ENCODE results near the gene RAPH1.
A peak's percentile ranks its signal among the peaks of the same experiment; 100 is the strongest.
"Not testable (repeated sequence)": the region's sequence is repeated elsewhere in the genome, so short reads cannot be mapped to it uniquely, and the experiment has no call there.

The RAPH1 gene

DNA sequence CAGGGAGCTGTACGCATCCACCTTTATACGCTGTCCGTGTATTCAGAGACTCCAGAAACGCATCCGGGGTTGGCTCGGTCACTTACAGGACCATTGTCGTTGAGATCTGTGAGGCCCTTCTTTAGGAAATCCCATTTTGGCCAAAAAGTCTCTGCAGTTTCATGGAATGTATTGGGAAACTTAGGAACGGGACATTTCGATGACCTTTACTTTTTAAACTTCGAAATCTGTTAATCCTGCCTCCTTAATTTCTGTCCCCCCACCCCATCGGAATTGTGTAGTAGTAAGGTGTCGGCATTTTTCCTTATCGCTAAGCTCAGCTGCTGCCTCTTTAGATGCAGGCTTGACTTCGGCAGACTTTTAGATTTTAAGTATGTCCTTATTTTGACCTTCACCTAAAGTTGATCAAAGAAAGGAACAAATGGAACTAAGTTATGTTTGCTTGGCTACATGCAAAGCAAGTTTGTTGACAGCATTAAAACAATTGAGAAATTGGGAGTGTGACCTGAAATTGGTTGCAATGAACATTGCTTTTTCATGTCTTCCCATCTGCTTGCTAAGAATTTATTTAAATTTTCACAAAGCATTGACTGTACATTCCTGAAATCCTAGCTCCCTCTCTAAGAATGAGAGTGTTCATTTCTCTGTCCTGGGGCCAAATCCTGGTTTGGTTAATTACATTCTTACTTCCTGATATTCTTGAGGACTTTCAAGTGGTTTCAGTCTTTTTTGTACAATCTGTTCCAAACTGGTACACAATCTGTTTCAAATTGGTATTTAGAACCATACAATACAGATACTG lies 884 bp upstream of the RAPH1 start:
- TF ChIP-seq FOXP2 (optimal IDR thresholded peaks at IDR 0.05; ENCODE audit: control extremely low read depth, extremely low read length, insufficient read depth) (no peak), EZH2 (IDR thresholded peaks at IDR 0.05) (no peak), POLR2AphosphoS5 (IDR thresholded peaks at IDR 0.05; ENCODE audit: borderline replicate concordance, low read depth, low read length) (no peak; the same call in 1 of the 2 replicates)
- Histone ChIP-seq H3K4me3 (peak overlapping the region; percentile 90), H3K9me3 (ENCODE audit: low read depth, low read length) (no peaks in the 10 kb centered on the region), H3K9ac (ENCODE audit: insufficient read length) (peak overlapping the region; percentile 46), H3K36me3 (ENCODE audit: insufficient read depth, low read length) (no peaks in the 10 kb centered on the region), H3K27ac (peak overlapping the region; percentile 26; the same call in 1 of the 2 replicates)
- DNase-seq (ENCODE audit: low read depth, low spot score): peak; percentile 79

DNA sequence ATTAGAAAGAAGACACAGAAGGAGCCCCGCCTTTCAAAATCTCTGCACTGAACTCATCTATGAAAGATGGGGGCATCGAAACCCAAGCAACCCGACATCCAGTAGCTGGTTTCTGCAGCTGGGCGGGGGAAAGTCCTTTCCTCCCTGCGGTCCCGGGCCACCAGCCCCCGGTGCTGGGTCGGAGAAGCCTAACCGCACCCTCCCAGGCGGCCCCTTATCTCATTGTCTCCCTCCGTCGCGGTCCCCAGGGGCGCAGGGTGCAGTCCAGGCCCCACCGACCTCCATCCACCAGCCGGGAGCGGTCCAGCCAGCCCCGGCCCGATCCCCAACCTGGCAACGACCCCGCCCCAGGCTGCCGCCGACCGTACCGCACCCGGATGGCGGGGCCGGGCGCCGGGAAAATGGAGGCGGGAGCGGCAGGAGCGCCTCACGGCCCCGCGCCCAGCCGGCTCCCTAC lies 452 bp downstream of the RAPH1 start:
- TF ChIP-seq POLR2AphosphoS5 (IDR thresholded peaks at IDR 0.05; ENCODE audit: borderline replicate concordance, low read depth, low read length) (no peak), FOXP2 (optimal IDR thresholded peaks at IDR 0.05; ENCODE audit: control extremely low read depth, extremely low read length, insufficient read depth) (no peak), EZH2 (IDR thresholded peaks at IDR 0.05) (no peak)
- Histone ChIP-seq H3K9me3 (ENCODE audit: low read depth, low read length) (no peaks in the 10 kb centered on the region), H3K4me3 (peak overlapping the region; percentile 90), H3K36me3 (ENCODE audit: insufficient read depth, low read length) (no peaks in the 10 kb centered on the region), H3K27ac (no peak overlapping the region), H3K9ac (ENCODE audit: insufficient read length) (peak overlapping the region; percentile 81)
- DNase-seq (ENCODE audit: low read depth, low spot score): no peak

DNA sequence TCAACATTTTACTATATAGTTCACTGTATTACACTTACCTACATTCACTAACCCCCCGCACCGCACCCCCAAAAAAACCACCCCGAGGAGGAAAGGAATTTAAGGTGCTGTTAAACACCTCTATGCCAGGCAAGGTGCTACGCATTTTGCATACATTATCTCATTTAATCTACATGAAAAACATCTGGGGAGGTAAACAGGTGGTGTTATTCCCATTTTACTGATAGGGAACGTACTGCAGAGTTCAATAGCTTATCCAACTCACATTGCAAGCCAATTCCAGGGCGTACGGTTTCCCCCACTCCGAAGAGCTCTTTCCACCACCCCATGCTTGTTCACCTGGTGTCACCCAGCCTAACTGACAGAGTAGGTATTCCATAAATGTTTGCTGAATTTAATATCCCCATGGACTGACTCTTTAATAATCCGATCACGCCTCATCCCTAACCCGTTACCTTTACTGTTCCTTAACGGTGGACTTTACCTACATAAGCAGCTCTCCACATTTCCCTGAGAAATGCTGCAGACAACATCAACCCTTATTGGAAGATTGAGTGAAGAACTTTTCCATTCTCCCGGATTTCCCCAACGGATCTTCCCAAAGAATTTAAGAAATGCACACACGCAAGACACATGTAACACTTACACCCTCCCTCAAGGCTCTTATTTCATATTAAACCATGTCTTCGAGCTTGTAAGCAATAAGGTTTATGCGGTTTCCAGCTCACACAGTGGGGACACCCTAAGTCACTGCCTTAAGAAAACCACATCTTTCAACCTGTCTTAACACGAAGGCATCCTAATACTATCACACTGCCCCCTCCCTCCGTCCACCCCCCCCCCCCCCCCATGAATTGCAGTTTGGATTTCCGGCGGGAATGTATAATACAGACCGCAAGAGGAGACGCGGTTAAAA lies 1.2 kb downstream of the RAPH1 start:
- Histone ChIP-seq H3K9me3 (ENCODE audit: low read depth, low read length) (no peaks in the 10 kb centered on the region), H3K9ac (ENCODE audit: insufficient read length) (peak overlapping the region; percentile 59), H3K4me3 (peak overlapping the region; percentile 90), H3K36me3 (ENCODE audit: insufficient read depth, low read length) (no peaks in the 10 kb centered on the region), H3K27ac (no peak overlapping the region)
- no peak for DNase-seq (ENCODE audit: low read depth, low spot score)
- TF ChIP-seq FOXP2 (optimal IDR thresholded peaks at IDR 0.05; ENCODE audit: control extremely low read depth, extremely low read length, insufficient read depth) (no peak), EZH2 (IDR thresholded peaks at IDR 0.05) (no peak), POLR2AphosphoS5 (IDR thresholded peaks at IDR 0.05; ENCODE audit: borderline replicate concordance, low read depth, low read length) (no peak)

DNA sequence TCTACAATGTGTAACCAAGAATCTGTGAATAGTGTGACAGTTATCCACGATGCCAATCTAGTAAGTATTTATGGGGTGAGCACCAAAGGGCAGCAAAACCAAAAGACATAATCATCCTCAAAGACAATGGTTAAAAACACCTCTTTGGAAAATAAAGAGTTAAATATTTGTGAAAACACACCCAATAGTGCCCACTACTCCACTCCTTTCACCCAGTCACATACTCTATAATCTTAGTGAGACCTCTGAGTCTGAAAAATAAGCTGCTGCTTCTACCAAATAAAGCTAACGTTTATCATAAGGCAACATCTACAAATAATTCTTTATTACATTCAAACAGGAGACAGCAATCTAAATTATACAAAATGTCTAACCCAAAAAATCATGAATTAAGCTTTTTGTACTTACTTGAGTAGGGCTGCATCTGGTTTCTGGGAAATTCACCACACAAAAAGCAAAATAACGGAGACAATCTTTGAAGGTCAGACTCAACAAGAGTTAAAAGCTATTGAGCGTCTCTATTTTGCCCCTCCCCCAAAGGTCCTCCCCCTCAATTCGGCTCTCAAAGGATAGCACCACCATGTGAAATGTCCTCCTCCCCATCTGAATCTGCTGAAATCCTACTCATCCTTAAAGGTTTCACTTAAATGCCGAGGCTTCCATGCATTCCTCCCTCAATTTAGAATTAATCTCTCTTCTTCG lies 2.0 kb downstream of the RAPH1 start:
- Histone ChIP-seq H3K9ac (ENCODE audit: insufficient read length) (no peak overlapping the region), H3K27ac (no peak overlapping the region), H3K4me3 (peak overlapping the region; percentile 90), H3K36me3 (ENCODE audit: insufficient read depth, low read length) (no peaks in the 10 kb centered on the region), H3K9me3 (ENCODE audit: low read depth, low read length) (no peaks in the 10 kb centered on the region)
- no peak for DNase-seq (ENCODE audit: low read depth, low spot score)
- TF ChIP-seq FOXP2 (optimal IDR thresholded peaks at IDR 0.05; ENCODE audit: control extremely low read depth, extremely low read length, insufficient read depth) (no peak), POLR2AphosphoS5 (IDR thresholded peaks at IDR 0.05; ENCODE audit: borderline replicate concordance, low read depth, low read length) (no peak), EZH2 (IDR thresholded peaks at IDR 0.05) (no peak)

DNA sequence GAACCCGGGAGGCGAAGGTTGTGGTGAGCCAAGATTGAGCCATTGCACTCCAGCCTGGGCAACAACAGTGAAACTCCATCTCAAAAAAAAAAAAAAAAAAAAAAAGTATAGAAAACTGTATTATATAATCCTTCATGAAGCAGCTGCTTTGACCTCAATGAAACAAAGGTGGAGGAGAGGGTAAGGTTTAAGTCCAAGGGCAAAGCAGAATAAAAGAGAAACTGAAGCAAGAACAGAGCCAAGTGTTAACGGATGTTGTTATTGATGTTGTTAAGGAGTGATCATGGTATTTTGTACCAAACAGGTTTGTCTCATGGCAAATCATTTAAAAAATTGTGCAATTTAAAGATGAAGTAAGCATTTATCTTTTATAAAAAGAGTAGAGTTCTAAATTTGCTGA lies 7.4 kb downstream of the RAPH1 start:
- no peak overlapping the region for H3K27ac ChIP-seq
- no peak overlapping the region for H3K9ac ChIP-seq (ENCODE audit: insufficient read length)
- no peaks in the 10 kb centered on the region for H3K9me3 ChIP-seq (ENCODE audit: low read depth, low read length)
- no peak for TF ChIP-seq POLR2AphosphoS5 (IDR thresholded peaks at IDR 0.05; ENCODE audit: borderline replicate concordance, low read depth, low read length)
- TF ChIP-seq EZH2 (IDR thresholded peaks at IDR 0.05): no peak
- no peak for TF ChIP-seq FOXP2 (optimal IDR thresholded peaks at IDR 0.05; ENCODE audit: control extremely low read depth, extremely low read length, insufficient read depth)
- no peak for DNase-seq (ENCODE audit: low read depth, low spot score)
- no peak overlapping the region for H3K4me3 ChIP-seq
- no peaks in the 10 kb centered on the region for H3K36me3 ChIP-seq (ENCODE audit: insufficient read depth, low read length)

DNA sequence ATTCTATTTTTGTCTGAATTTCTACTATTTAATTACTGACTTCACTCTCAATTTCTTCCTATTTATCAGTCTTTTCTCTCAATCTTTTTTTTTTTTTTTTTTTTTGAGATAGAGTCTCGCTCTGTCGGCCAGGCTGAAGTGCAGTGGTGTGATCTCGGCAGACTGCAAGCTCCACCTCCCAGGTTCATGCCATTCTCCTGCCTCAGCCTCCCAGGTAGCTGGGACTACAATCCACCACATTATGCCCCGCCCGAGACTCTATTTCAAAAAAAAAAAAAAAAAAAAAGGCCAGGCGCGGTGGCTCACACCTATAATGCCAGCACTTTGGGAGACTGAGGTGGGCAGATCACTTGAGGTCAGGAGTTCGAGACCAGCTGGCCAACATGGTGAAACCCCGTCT lies 21.8 kb downstream of the RAPH1 start:
- not testable (repeated sequence) for H3K36me3 ChIP-seq (ENCODE audit: insufficient read depth, low read length); H3K4me3 ChIP-seq; H3K27ac ChIP-seq; H3K9ac ChIP-seq (ENCODE audit: insufficient read length); DNase-seq (ENCODE audit: low read depth, low spot score); H3K9me3 ChIP-seq (ENCODE audit: low read depth, low read length)

DNA sequence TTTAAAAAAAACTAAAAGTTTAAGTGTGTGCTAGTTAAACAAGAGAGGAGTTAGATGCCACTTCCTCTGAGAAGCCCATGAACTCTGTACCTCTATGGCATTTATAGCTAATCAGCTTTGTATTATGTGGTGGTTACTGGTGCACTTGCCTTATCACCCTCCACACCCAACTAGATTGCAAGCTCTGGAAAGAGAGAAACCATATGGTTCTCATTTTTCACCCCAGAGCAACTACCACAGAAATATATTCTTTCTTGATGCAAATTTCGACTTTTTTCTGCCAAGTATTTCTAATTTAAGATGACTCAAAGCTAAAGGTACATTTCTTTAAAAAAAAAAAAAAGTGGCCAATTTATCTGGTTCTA lies 24.2 kb downstream of the RAPH1 start:
- H3K9me3 ChIP-seq (ENCODE audit: low read depth, low read length): no peaks in the 10 kb centered on the region
- no peak overlapping the region for H3K9ac ChIP-seq (ENCODE audit: insufficient read length)
- no peak for DNase-seq (ENCODE audit: low read depth, low spot score)
- no peak overlapping the region for H3K4me3 ChIP-seq
- H3K36me3 ChIP-seq (ENCODE audit: insufficient read depth, low read length): no peaks in the 10 kb centered on the region
- H3K27ac ChIP-seq: peak overlapping the region; percentile 56; the same call in 1 of the 2 replicates
- TF ChIP-seq EZH2 (IDR thresholded peaks at IDR 0.05) (no peak), FOXP2 (optimal IDR thresholded peaks at IDR 0.05; ENCODE audit: control extremely low read depth, extremely low read length, insufficient read depth) (no peak), POLR2AphosphoS5 (IDR thresholded peaks at IDR 0.05; ENCODE audit: borderline replicate concordance, low read depth, low read length) (no peak)
